ENCODE data around the gene SDK1.

The SDK1 gene

GRCh38 chr7:4134631-4135030 lies 833.6 kb downstream of the SDK1 start:
- H3K27ac ChIP-seq (ENCODE audit: low read depth, low read length), result no peak overlapping the region

GRCh38 chr7:4135301-4135700 lies 834.2 kb downstream of the SDK1 start:
- H3K4me2 ChIP-seq (ENCODE audit: low read length), result no peak overlapping the region
- no peaks in the 10 kb centered on the region for H3K36me3 ChIP-seq (ENCODE audit: control insufficient read depth, low read length)
- peaks cover 3% of the 10 kb centered on the region; the same call in 1 of the 2 replicates for H3K9me3 ChIP-seq (ENCODE audit: control insufficient read depth, insufficient read depth, low read length)
- H3K4me3 ChIP-seq (ENCODE audit: low read length), result no peak overlapping the region
- TF ChIP-seq CTCF (IDR thresholded peaks at IDR 0.05; ENCODE audit: low read depth, low read length, poor library complexity, severe bottlenecking) (no peak), EZH2phosphoT487 (IDR thresholded peaks at IDR 0.05; ENCODE audit: borderline replicate concordance, low read length) (no peak)
- no peaks in the 10 kb centered on the region for H3F3A ChIP-seq (ENCODE audit: control insufficient read depth, insufficient read depth)
- no peaks in the 10 kb centered on the region for H3K9me2 ChIP-seq (replicated peaks; ENCODE audit: control insufficient read depth, low read length)
- H3K79me2 ChIP-seq (ENCODE audit: control insufficient read depth, low read length), result no peaks in the 10 kb centered on the region
- H3K27me3 ChIP-seq (ENCODE audit: control insufficient read depth, low read length), result no peaks in the 10 kb centered on the region
- H4K20me1 ChIP-seq (ENCODE audit: control insufficient read depth, insufficient read depth, low read depth, low read length), result no peaks in the 10 kb centered on the region
- H3K27ac ChIP-seq (ENCODE audit: low read depth, low read length), result no peak overlapping the region
- H3K4me1 ChIP-seq (ENCODE audit: control insufficient read depth, low read length), result no peaks in the 10 kb centered on the region

More at GRCh38 chr7:4134631-4135030, 833.6 kb downstream of the SDK1 start:
- no peaks in the 10 kb centered on the region for H4K20me1 ChIP-seq (ENCODE audit: control insufficient read depth, insufficient read depth, low read depth, low read length)
- H3F3A ChIP-seq (ENCODE audit: control insufficient read depth, insufficient read depth), result no peaks in the 10 kb centered on the region
- TF ChIP-seq CTCF (IDR thresholded peaks at IDR 0.05; ENCODE audit: low read depth, low read length, poor library complexity, severe bottlenecking) (no peak), EZH2phosphoT487 (IDR thresholded peaks at IDR 0.05; ENCODE audit: borderline replicate concordance, low read length) (no peak)
- no peak overlapping the region for H3K4me2 ChIP-seq (ENCODE audit: low read length)
- H3K4me3 ChIP-seq (ENCODE audit: low read length), result no peak overlapping the region
- H3K27me3 ChIP-seq (ENCODE audit: control insufficient read depth, low read length), result no peaks in the 10 kb centered on the region
- H3K9me3 ChIP-seq (ENCODE audit: control insufficient read depth, insufficient read depth, low read length), result peaks cover 3% of the 10 kb centered on the region; the same call in 1 of the 2 replicates
- no peaks in the 10 kb centered on the region for H3K9me2 ChIP-seq (replicated peaks; ENCODE audit: control insufficient read depth, low read length)
- H3K36me3 ChIP-seq (ENCODE audit: control insufficient read depth, low read length), result no peaks in the 10 kb centered on the region
- H3K79me2 ChIP-seq (ENCODE audit: control insufficient read depth, low read length), result no peaks in the 10 kb centered on the region
- no peaks in the 10 kb centered on the region for H3K4me1 ChIP-seq (ENCODE audit: control insufficient read depth, low read length)

- no peaks in the 10 kb centered on the region for H3K36me3 ChIP-seq (ENCODE audit: control insufficient read depth, low read length)
- no peaks in the 10 kb centered on the region for H3K79me2 ChIP-seq (ENCODE audit: control insufficient read depth, low read length)
- no peak for TF ChIP-seq EZH2phosphoT487 (IDR thresholded peaks at IDR 0.05; ENCODE audit: borderline replicate concordance, low read length)
- TF ChIP-seq CTCF (IDR thresholded peaks at IDR 0.05; ENCODE audit: low read depth, low read length, poor library complexity, severe bottlenecking), result no peak
- no peak overlapping the region for H3K4me3 ChIP-seq (ENCODE audit: low read length)
- H3K9me3 ChIP-seq (ENCODE audit: control insufficient read depth, insufficient read depth, low read length), result peaks cover 3% of the 10 kb centered on the region; the same call in 1 of the 2 replicates
- H3K27me3 ChIP-seq (ENCODE audit: control insufficient read depth, low read length), result no peaks in the 10 kb centered on the region
- no peaks in the 10 kb centered on the region for H4K20me1 ChIP-seq (ENCODE audit: control insufficient read depth, insufficient read depth, low read depth, low read length)
- H3F3A ChIP-seq (ENCODE audit: control insufficient read depth, insufficient read depth), result no peaks in the 10 kb centered on the region
- no peaks in the 10 kb centered on the region for H3K9me2 ChIP-seq (replicated peaks; ENCODE audit: control insufficient read depth, low read length)
- H3K27ac ChIP-seq (ENCODE audit: low read depth, low read length), result no peak overlapping the region
- no peak overlapping the region for H3K4me2 ChIP-seq (ENCODE audit: low read length)
- H3K4me1 ChIP-seq (ENCODE audit: control insufficient read depth, low read length), result no peaks in the 10 kb centered on the region
These were observed 835.0 kb downstream of the SDK1 start for GRCh38 chr7:4136036-4136435.

All from DOHH2 (cell line).